ENCODE measurements around the gene OR51F2. TPM values are rescaled to one million over a fixed set of nuclear protein-coding genes. Genes with fewer than 3 reads are reported as not detected.

Gene OR51F2
- total and polyA plus RNA-seq, 2 of the 13 experiments (the other 11 are each of a cell fraction or from before 2014, with no cell fraction given), result not detected

GRCh38 chr11:4804280-4804679 lies 16.8 kb upstream of the OR51F2 start, which contains the start of gene OR52R1:
Gene OR52R1 (minus strand): TSS chr11:4804380. CDS start chr11:4804380, 0 bp downstream.
- BruUV-seq (replicated peaks), result no TSS peak
- in situ Hi-C loops (cut with HindIII; ENCODE audit: extremely low pct_ligation_motif_present, low pct_unique_long_range_greater_than_20kb) (no loop called here), intact Hi-C loops (cut with micrococcal nuclease; ENCODE audit: unreplicated experiment) (no loop called here)
- no peak for DNase-seq (ENCODE audit: low spot score)
- no peak for ATAC-seq
- FAIRE-seq, result no peak
- Histone ChIP-seq H3K4me2 (ENCODE audit: low read depth, low read length) (no peak within 1 kb of the TSS), H3K4me3 (replicated peaks in 1 of 3; ENCODE audit: insufficient read depth in 1 of 3, low read depth in 2 of 3, low read length in 3 of 3) (no peak within 1 kb of the TSS), H4K20me1 (ENCODE audit: insufficient read depth, low read length) (no peaks in the 10 kb centered on the region), H3K27ac (ENCODE audit: extremely low read length, insufficient read depth, low read length) (no peak within 1 kb of the TSS), H3K36me3 (replicated peaks in 1 of 2; ENCODE audit: control insufficient read depth in 1 of 2, insufficient read depth in 2 of 2, low read length in 2 of 2) (no peaks in the 10 kb centered on the region), H3K27me3 (ENCODE audit: control insufficient read depth in 1 of 2, insufficient read depth in 2 of 2, low read length in 2 of 2) (0 out of 5 replicates have a peak, but pooled peaks cover 0 to 3% of the 10 kb centered on the region in 2 experiments), H3K79me2 (ENCODE audit: insufficient read depth, low read length) (no peaks in the 10 kb centered on the region), H3K4me1 (ENCODE audit: insufficient read depth, low read length) (no peaks in the 10 kb centered on the region), H2AFZ (ENCODE audit: low read length) (no peak within 1 kb of the TSS), H3K9ac (ENCODE audit: insufficient read depth, low read depth, low read length) (no peak within 1 kb of the TSS), H3K9me3 (ENCODE audit: low read length) (no peaks in the 10 kb centered on the region)
- CTCF ChIA-PET (ENCODE audit: low intra/inter-chr PET ratio, low total read pairs), result no interaction called here
- POLR2A ChIA-PET, result no interaction called here
- 12% methylated on average over 3 of the region's 3 CpGs for WGBS (ENCODE audit: low lambda C conversion rate)
- TF ChIP-seq, protein P1, sequence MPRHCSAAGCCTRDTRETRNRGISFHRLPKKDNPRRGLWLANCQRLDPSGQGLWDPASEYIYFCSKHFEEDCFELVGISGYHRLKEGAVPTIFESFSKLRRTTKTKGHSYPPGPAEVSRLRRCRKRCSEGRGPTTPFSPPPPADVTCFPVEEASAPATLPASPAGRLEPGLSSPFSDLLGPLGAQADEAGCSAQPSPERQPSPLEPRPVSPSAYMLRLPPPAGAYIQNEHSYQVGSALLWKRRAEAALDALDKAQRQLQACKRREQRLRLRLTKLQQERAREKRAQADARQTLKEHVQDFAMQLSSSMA (CRISPR knock-in tag; IDR thresholded peaks at IDR 0.05), result no peak
- TF ChIP-seq PATZ1 (CRISPR knock-in tag; IDR thresholded peaks at IDR 0.05) (no peak), FLYWCH1 (CRISPR knock-in tag; IDR thresholded peaks at IDR 0.05) (no peak), ZNF10 (CRISPR knock-in tag; IDR thresholded peaks at IDR 0.05; ENCODE audit: borderline replicate concordance, low read depth) (no peak), DMAP1 (CRISPR knock-in tag; IDR thresholded peaks at IDR 0.05) (no peak), ZNF484 (CRISPR knock-in tag; IDR thresholded peaks at IDR 0.05; ENCODE audit: borderline replicate concordance, low read depth) (no peak), ZFP36 (IDR thresholded peaks at IDR 0.05; ENCODE audit: borderline replicate concordance, low read depth, low read length, partially characterized antibody) (no peak), PRDM4 (CRISPR knock-in tag; IDR thresholded peaks at IDR 0.05; ENCODE audit: borderline replicate concordance) (no peak)
- TF ChIP-seq, protein P2, sequence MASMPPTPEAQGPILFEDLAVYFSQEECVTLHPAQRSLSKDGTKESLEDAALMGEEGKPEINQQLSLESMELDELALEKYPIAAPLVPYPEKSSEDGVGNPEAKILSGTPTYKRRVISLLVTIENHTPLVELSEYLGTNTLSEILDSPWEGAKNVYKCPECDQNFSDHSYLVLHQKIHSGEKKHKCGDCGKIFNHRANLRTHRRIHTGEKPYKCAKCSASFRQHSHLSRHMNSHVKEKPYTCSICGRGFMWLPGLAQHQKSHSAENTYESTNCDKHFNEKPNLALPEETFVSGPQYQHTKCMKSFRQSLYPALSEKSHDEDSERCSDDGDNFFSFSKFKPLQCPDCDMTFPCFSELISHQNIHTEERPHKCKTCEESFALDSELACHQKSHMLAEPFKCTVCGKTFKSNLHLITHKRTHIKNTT (CRISPR knock-in tag; IDR thresholded peaks at IDR 0.05), result no peak
- TF ChIP-seq, protein P3, sequence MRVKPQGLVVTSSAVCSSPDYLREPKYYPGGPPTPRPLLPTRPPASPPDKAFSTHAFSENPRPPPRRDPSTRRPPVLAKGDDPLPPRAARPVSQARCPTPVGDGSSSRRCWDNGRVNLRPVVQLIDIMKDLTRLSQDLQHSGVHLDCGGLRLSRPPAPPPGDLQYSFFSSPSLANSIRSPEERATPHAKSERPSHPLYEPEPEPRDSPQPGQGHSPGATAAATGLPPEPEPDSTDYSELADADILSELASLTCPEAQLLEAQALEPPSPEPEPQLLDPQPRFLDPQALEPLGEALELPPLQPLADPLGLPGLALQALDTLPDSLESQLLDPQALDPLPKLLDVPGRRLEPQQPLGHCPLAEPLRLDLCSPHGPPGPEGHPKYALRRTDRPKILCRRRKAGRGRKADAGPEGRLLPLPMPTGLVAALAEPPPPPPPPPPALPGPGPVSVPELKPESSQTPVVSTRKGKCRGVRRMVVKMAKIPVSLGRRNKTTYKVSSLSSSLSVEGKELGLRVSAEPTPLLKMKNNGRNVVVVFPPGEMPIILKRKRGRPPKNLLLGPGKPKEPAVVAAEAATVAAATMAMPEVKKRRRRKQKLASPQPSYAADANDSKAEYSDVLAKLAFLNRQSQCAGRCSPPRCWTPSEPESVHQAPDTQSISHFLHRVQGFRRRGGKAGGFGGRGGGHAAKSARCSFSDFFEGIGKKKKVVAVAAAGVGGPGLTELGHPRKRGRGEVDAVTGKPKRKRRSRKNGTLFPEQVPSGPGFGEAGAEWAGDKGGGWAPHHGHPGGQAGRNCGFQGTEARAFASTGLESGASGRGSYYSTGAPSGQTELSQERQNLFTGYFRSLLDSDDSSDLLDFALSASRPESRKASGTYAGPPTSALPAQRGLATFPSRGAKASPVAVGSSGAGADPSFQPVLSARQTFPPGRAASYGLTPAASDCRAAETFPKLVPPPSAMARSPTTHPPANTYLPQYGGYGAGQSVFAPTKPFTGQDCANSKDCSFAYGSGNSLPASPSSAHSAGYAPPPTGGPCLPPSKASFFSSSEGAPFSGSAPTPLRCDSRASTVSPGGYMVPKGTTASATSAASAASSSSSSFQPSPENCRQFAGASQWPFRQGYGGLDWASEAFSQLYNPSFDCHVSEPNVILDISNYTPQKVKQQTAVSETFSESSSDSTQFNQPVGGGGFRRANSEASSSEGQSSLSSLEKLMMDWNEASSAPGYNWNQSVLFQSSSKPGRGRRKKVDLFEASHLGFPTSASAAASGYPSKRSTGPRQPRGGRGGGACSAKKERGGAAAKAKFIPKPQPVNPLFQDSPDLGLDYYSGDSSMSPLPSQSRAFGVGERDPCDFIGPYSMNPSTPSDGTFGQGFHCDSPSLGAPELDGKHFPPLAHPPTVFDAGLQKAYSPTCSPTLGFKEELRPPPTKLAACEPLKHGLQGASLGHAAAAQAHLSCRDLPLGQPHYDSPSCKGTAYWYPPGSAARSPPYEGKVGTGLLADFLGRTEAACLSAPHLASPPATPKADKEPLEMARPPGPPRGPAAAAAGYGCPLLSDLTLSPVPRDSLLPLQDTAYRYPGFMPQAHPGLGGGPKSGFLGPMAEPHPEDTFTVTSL (CRISPR knock-in tag; IDR thresholded peaks at IDR 0.05; ENCODE audit: borderline replicate concordance), result no peak
- TF ChIP-seq, protein P4, sequence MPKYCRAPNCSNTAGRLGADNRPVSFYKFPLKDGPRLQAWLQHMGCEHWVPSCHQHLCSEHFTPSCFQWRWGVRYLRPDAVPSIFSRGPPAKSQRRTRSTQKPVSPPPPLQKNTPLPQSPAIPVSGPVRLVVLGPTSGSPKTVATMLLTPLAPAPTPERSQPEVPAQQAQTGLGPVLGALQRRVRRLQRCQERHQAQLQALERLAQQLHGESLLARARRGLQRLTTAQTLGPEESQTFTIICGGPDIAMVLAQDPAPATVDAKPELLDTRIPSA (CRISPR knock-in tag; IDR thresholded peaks at IDR 0.05; ENCODE audit: borderline replicate concordance), result no peak

Data from HepG2 (cell line).